HG03139 (cell line): Measurements from ENCODE around the gene PGK1.
A peak's percentile ranks its signal among the peaks of the same experiment; 100 is the strongest.
"Not testable (repeated sequence)": the region's sequence is repeated elsewhere in the genome, so short reads cannot be mapped to it uniquely, and the experiment has no call there.

ENCODE experiments used
- ATAC-seq: cut with Tn5 transposase; IDR thresholded peaks from one replicate; pipeline ENCODE4 v1.9.1; 2021; ENCODE audit not compliant: unreplicated experiment

Gene PGK1

GRCh38 chrX:78111140-78111931 is 7.3 kb downstream of the PGK1 start:
- ATAC-seq, result no peak

GRCh38 chrX:78116365-78116764 is 12.3 kb downstream of the PGK1 start:
- ATAC-seq, result no peak

- ATAC-seq, result no peak
Observed at GRCh38 chrX:78116766-78117165, 12.7 kb downstream of the PGK1 start.

DNA sequence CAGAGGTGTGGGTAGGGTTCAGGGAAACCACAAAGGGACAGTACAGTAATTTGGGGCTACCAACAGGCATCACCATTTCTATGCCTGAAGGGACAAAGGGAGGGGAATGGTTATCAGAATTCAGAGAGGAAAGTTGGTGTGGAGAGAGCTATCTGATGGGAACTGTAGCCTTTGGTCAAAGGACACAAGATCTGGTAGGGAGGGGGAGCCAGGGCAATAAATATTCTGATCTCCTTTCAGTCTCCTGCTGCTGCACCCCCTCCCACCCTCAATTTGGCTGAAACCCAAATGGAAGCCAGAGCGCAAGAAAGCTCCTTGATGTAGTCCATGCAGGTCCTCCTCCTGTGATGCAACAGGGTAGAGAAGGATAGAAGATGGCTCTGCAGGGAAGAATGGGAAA is 14.6 kb downstream of the PGK1 start:
- ATAC-seq, result no peak

DNA sequence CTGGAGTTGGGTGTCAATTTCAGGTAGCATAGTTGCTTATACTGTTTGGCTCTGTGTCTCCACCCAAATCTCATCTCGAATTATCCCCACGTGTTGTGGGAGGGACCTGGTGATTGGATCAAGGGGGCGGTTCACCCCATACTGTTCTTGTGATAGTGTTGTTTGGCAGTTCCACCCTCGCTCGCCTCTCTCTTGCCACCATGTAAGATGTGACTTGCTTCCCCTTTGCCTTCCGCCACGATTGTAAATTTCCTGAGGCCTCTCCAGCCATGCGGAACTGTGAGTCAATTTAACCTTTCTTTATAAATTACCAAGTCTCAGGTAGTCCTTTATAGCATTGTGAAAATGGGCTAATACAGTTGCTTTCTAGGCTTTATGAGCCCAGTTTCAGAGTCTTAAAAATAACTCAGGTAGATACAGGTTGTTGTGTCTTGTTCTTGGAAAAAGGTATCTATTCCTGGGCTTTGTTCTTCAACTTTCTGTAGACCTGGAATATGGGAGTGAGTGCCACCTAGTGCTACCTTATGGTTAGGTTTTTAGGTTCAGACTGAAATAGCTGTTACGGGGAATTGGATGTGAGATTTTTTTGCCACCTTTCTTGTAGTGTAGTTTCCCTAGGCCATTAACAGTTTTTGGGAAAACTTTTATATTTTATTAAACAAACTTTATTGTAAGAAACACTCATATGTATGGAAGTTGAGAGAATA is 15.6 kb downstream of the PGK1 start:
- ATAC-seq, result no peak

GRCh38 chrX:78123190-78123589 is 19.1 kb downstream of the PGK1 start:
- no peak for ATAC-seq

- no peak for ATAC-seq
Observed at GRCh38 chrX:78124307-78124706, 20.3 kb downstream of the PGK1 start.

DNA sequence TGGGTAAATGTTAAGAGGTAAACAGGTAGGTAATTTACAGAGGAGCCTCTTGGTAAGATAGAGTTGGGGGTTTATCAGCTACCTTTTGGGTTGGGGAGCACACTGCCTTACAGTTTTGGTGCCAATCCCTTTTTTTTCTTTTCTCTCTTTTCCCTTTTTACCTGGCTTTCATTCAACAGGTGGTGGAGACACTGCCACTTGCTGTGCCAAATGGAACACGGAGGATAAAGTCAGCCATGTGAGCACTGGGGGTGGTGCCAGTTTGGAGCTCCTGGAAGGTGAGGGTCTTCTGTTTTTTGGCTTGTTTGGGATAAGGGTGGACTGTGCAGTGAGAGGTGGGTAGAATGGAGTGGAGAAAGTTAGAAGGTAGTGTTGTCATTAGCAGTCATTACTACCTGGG is 21.1 kb downstream of the PGK1 start:
- no peak for ATAC-seq

GRCh38 chrX:78125781-78126180 is 21.7 kb downstream of the PGK1 start:
- ATAC-seq, result not testable (repeated sequence)

DNA sequence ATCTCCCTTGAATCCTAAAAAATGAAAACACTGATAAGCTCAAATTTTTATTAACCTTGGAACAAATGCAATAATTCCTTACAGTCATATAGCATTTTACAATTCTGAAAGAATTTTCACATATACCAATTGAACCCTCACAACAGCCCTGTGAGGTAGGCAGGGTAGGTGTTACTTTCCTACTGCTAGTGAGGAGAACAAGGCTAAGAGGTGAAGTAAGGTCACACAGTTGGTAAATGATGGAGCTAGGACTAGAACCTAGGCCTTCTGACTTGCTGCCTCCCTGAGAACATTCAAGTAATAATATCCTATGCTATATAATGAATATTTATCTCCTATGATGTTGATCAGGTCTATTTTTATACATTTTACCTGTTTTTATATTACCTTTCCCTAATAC is 25.7 kb downstream of the PGK1 start:
- no peak for ATAC-seq

DNA sequence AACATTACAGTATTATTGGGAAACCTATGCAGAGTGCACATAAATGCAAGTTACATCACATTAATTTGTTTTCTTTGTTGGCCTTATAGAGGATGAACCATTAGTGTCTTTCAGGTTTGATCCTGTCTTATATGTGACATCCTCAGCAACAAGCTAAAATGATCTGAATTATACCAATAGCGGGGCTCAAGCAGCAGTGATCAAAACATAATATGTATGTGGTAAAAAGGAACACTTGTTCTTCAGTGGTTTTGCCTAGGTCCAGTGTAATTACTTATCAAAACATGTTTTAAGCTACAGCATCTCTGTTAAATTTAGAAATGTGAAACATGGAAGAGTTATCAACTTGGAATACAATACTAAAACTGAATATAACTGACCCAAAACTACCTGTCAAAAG is 26.3 kb downstream of the PGK1 start:
- no peak for ATAC-seq

DNA sequence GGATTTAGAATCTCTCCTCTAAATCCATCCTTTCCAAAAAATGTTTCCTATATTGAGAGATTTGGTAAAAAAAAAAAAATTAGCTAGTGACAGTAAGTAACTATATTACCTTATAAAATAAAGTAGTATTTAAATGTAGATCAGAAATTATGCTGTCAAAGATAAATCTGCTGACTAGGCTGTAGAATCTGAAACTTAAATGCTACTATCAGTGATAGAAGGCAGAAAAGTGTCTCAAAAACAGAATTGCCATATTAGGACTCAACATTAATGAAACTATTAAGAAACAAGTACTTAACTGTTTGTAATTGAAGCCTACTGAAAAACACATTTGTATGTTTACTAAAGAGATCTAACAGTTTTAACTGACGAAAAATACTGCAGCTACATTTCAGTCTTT is 27.1 kb downstream of the PGK1 start:
- no peak for ATAC-seq

DNA sequence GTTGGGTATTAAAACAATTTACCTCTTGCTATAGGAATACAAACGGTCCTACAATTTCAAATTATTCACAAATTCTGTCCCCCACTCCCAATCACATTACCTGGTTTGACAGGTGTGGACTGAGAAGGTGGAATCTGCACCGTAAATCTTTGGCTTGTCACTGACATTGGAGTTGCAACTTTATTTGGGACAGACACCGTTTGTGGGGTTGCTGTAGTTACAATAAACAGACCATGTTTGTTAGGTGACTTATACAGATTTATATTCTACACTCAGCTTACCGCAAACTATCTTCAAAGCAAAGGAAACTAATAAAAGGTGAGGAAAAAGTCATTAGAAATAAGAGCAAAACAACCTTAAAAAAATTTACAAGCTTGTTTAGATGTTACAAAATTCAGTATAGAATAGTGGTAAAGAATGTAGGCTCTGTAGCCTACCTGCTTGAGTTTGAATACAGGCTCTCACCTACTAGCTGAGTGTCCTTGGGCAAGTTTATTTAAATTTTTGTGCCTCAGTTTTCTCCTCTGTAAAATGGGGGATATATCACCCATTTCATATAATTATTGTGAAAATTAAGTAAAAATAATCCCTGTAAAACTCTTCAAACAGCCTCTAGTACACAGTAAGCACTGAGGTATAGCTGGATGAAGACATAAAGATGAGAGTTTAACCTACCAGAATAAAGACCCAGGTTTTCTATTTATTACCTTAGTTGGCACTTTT is 29.4 kb downstream of the PGK1 start:
- no peak for ATAC-seq

GRCh38 chrX:78139160-78140123 is 35.4 kb downstream of the PGK1 start, which contains the start of gene TAF9B:
TSS of gene TAF9B (minus strand) at chrX:78139650. CDS start at chrX:78139611, 39 bp downstream.
- ATAC-seq, result peak; percentile 96

DNA sequence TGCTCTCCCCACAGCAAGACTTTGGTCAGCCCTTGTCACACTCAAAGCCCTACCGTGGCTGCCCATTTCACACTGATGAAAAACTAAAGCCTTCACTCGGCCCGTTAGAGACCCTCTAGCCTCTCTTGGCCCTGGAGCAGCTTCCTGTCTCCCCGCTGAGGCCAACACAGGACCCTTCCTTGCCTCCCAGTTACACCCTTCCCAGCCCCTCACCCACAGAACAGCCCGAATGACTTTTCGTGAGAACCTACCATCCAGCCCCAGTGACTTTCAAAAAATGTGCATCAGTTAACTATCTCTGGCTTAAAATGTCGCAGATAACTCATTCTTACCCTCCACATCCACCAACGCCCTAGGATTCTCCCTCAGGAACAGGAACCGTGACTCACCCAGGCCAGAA is 36.2 kb downstream of the PGK1 start:
- no peak for ATAC-seq

GRCh38 chrX:78147002-78147540 is 43.0 kb downstream of the PGK1 start:
- not testable (repeated sequence) for ATAC-seq

DNA sequence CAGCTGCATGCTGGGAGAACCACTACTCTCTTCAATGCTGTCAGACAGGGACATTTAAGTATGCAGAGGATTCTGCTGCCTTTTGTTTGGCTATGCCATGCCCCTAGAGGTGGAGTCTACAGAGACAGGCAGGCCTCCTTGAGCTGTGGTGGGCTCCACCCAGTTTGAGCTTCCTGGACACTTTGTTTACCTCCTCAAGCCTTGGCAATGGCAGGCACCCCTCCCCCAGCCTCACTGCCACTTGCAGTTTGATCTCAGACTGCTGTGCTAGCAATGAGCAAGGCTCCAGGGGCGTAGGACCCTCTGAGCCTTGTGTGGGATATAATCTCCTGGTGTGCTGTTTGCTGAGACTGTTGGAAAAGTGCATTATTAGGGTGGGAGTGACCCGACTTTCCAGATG is 53.3 kb downstream of the PGK1 start:
- ATAC-seq, result not testable (repeated sequence)

GRCh38 chrX:78157846-78158245 is 53.8 kb downstream of the PGK1 start:
- ATAC-seq, result not testable (repeated sequence)

- ATAC-seq, result not testable (repeated sequence)
Observed at GRCh38 chrX:78160711-78161110, 56.7 kb downstream of the PGK1 start.

- ATAC-seq, result not testable (repeated sequence)
Observed at GRCh38 chrX:78163175-78163574, 59.1 kb downstream of the PGK1 start.
